HepG2 (cell line): ENCODE data around the gene GLIS1. TPM values are rescaled to one million over a fixed set of nuclear protein-coding genes. Genes with fewer than 3 reads are reported as not detected.
A peak's percentile ranks its signal among the peaks of the same experiment; 100 is the strongest.

ENCODE experiments used
- ATAC-seq: fragments of 200-7000 bp; cut with Tn5 transposase; 3 replicates; pipeline ENCODE4 v1.9.1; 2020; ENCODE audit warnings: mild to moderate bottlenecking, moderate library complexity
- BruUV-seq: library from RNA; stranded (reverse); fragments of 400-500 nt; replicated peaks from 2 replicates; lab custom pipeline; 2021; lab: Mats Ljungman, UMichigan
- CTCF ChIA-PET: fragments of 300-600 bp; formaldehyde crosslinking; extraction: SDS; loops from one replicate; lab custom pipeline; 2021; ENCODE audit warnings: low total read pairs, inconsistent platforms, low intra/inter-chr PET ratio; lab: Yijun Ruan, JAX
- POLR2A ChIA-PET: fragments of 350-600 bp; sonication (Branson Sonifier 250); formaldehyde crosslinking; loops from one replicate; lab custom pipeline; 2020; ENCODE audit warnings: antibody characterized with exemption, inconsistent platforms; lab: Yijun Ruan, JAX
- DNase-seq: peaks from one replicate; pipeline ENCODE4 v3.0.0-alpha.2; 2015; ENCODE audit warnings: low spot score
- FAIRE-seq: peaks from 3 replicates; lab custom pipeline; 2011; peaks lifted over from hg19 to GRCh38; lab: Jason Lieb, UNC
- H2AFZ ChIP-seq: one replicate; pipeline ENCODE4 v1.6.1; 2011; ENCODE audit warnings: low read length, inconsistent platforms
- H3K27ac ChIP-seq: fragments of 300-600 bp; 3 replicates; pipeline ENCODE4 v1.8.0; 2011; ENCODE audit warnings: mixed run types, mild to moderate bottlenecking, mixed read lengths, low read length, inconsistent platforms; ENCODE audit not compliant: insufficient read depth; ENCODE audit errors: extremely low read length
- H3K27me3 ChIP-seq, 2 experiments: fragments of 200-600 bp in 1 of 2; 2 replicates in 1 of 2; 3 replicates in 1 of 2; pipeline versions ENCODE4 v1.6.0 to v1.8.0; 2011; ENCODE audit warnings: low read length in 2 of 2, mild to moderate bottlenecking in 2 of 2, moderate library complexity in 2 of 2, inconsistent platforms in 1 of 2; ENCODE audit not compliant: insufficient read depth in 2 of 2, control insufficient read depth in 1 of 2
- H3K36me3 ChIP-seq, 2 experiments: fragments of 200-600 bp in 1 of 2; replicated peaks in 1 of 2; 2 replicates in 1 of 2; 3 replicates in 1 of 2; pipeline versions ENCODE4 v1.5.1 to v1.8.0; 2011; ENCODE audit warnings: low read length in 2 of 2, inconsistent platforms in 1 of 2; ENCODE audit not compliant: insufficient read depth in 2 of 2, control insufficient read depth in 1 of 2
- H3K4me1 ChIP-seq: 2 replicates; pipeline ENCODE4 v1.5.1; 2012; ENCODE audit warnings: low read length, inconsistent platforms; ENCODE audit not compliant: insufficient read depth
- H3K4me2 ChIP-seq: 2 replicates; pipeline ENCODE4 v1.6.0; 2011; ENCODE audit warnings: low read depth, low read length, inconsistent platforms
- H3K4me3 ChIP-seq, 3 experiments: fragments of 200-600 bp in 1 of 3; sonication (generic), shearing (Covaris generic) in 1 of 3; replicated peaks in 1 of 3; 2 replicates each; pipeline ENCODE4 v1.5.1; 2011 to 2016; ENCODE audit warnings: low read length in 3 of 3, inconsistent platforms in 2 of 3, low read depth in 2 of 3, mild to moderate bottlenecking in 2 of 3, control low read depth in 1 of 3, mixed read lengths in 1 of 3; ENCODE audit not compliant: insufficient read depth in 1 of 3
- H3K79me2 ChIP-seq: one replicate; pipeline ENCODE4 v1.6.1; 2011; ENCODE audit warnings: low read length, inconsistent platforms; ENCODE audit not compliant: insufficient read depth
- H3K9ac ChIP-seq: 2 replicates; pipeline ENCODE4 v1.6.0; 2011; ENCODE audit warnings: mild to moderate bottlenecking, low read depth, low read length, inconsistent platforms; ENCODE audit not compliant: insufficient read depth
- H3K9me3 ChIP-seq: 2 replicates; pipeline ENCODE4 v1.5.1; 2012; ENCODE audit warnings: mild to moderate bottlenecking, low read length
- H4K20me1 ChIP-seq: 2 replicates; pipeline ENCODE4 v1.6.0; 2011; ENCODE audit warnings: inconsistent platforms, mild to moderate bottlenecking, low read length, moderate library complexity; ENCODE audit not compliant: insufficient read depth
- DPF2 ChIP-seq: sonication (generic); formaldehyde crosslinking; IDR thresholded peaks from 2 replicates; pipeline ENCODE4 v1.4.0; 2020; ENCODE audit warnings: mild to moderate bottlenecking, low read depth, missing genetic modification reagents, borderline replicate concordance
- E2F5 ChIP-seq: sonication (generic); formaldehyde crosslinking; conservative IDR thresholded peaks from 2 replicates; pipeline ENCODE4 v1.4.0; 2020; ENCODE audit warnings: missing genetic modification reagents
- FOSL1 ChIP-seq: sonication (generic); formaldehyde crosslinking; IDR thresholded peaks from 2 replicates; pipeline ENCODE4 v1.9.0; 2021; ENCODE audit warnings: missing genetic modification reagents, borderline replicate concordance
- HDAC2 ChIP-seq: sonication (generic); formaldehyde crosslinking; IDR thresholded peaks from 2 replicates; pipeline ENCODE4 v1.4.0; 2020; ENCODE audit warnings: missing genetic modification reagents
- KLF16 ChIP-seq, 2 experiments: sonication (generic) in 1 of 2; formaldehyde crosslinking in 1 of 2; IDR thresholded peaks; 2 replicates each; pipeline versions ENCODE4 v1.6.1 to v1.8.0; 2016 to 2023; ENCODE audit warnings: missing genetic modification reagents in 2 of 2, missing compliant biosample characterization in 1 of 2
- PAWR ChIP-seq: sonication (generic); formaldehyde crosslinking; IDR thresholded peaks from 2 replicates; pipeline ENCODE4 v1.4.0; 2020; ENCODE audit warnings: missing genetic modification reagents, mild to moderate bottlenecking, borderline replicate concordance
- PCBP2 ChIP-seq: fragments of 200-400 bp; formaldehyde crosslinking; optimal IDR thresholded peaks from 2 replicates; pipeline ENCODE3; 2018; ENCODE audit warnings: low read length, low read depth; ENCODE audit not compliant: poor library complexity, severe bottlenecking
- TRIM22 ChIP-seq: fragments of 450-650 bp; IDR thresholded peaks from 2 replicates; pipeline ENCODE4 v1.6.1; 2017
- ZBED4 ChIP-seq: sonication (generic); formaldehyde crosslinking; IDR thresholded peaks from 2 replicates; pipeline ENCODE4 v1.4.0; 2020; ENCODE audit warnings: missing genetic modification reagents, borderline replicate concordance
- ZNF224 ChIP-seq: sonication (generic); formaldehyde crosslinking; IDR thresholded peaks from 2 replicates; pipeline ENCODE4 v1.5.0; 2020; ENCODE audit warnings: mild to moderate bottlenecking, missing genetic modification reagents
- ZNF333 ChIP-seq: sonication (generic); formaldehyde crosslinking; IDR thresholded peaks from 2 replicates; pipeline ENCODE4 v1.4.0; 2020; ENCODE audit warnings: mild to moderate bottlenecking, missing genetic modification reagents, borderline replicate concordance
- WGBS: methylation state at CpG from one replicate; pipeline ENCODE4 v1.1.6; 2017; ENCODE audit warnings: low lambda C conversion rate; 5-methylcytosine and 5-hydroxymethylcytosine counted together
- in situ Hi-C: cut with HindIII; loops from 2 replicates; pipeline ENCODE4 v1.10.0; 2017; ENCODE audit warnings: low pct_unique_long_range_greater_than_20kb; ENCODE audit not compliant: extremely low pct_ligation_motif_present
- intact Hi-C: fragments of 100-400 bp; cut with micrococcal nuclease; formaldehyde crosslinking; loops from one replicate; pipeline ENCODE4 v1.10.0; 2022; ENCODE audit not compliant: unreplicated experiment
- polyA plus RNA-seq, 8 experiments: library from polyadenylated mRNA; depleted of rRNA in 3 of 8; stranded (reverse) in 7 of 8; unstranded in 1 of 8; fragments of >200 nt; fragmentation: Illumina TruSeq in 4 of 8; extraction: Trizol in 4 of 8; gene quantifications; 2 replicates each; pipeline versions ENCODE4 v1.2.1 to v1.2.3, GENCODE V29; 2011 to 2016; ENCODE audit warnings: low read depth in 4 of 8, missing spikeins in 1 of 8, mixed read lengths in 1 of 8; ENCODE audit not compliant: insufficient read depth in 1 of 8
- total RNA-seq, 5 experiments: library from RNA; depleted of rRNA; stranded (reverse); fragments of >200 nt; fragmentation: Illumina TruSeq; extraction: Trizol; gene quantifications; 2 replicates each; pipeline ENCODE4 v1.2.3, GENCODE V29; 2016; ENCODE audit warnings: low read depth in 1 of 5
- TF ChIP-seq, protein P1 (sequence below): sonication (generic); formaldehyde crosslinking; IDR thresholded peaks from 2 replicates; pipeline ENCODE4 v1.5.0; 2020; ENCODE audit warnings: mild to moderate bottlenecking, missing genetic modification reagents, borderline replicate concordance

Gene GLIS1
- total and polyA plus RNA-seq, 2 of the 13 experiments (the other 11 are each of a cell fraction or from before 2014, with no cell fraction given): 0.03 TPM; not detected in 1

- TF ChIP-seq ZBED4 (CRISPR knock-in tag): no peak
Measured at GRCh38 chr1:53689223-53689622, 49.7 kb downstream of the GLIS1 start (continued).

DNA sequence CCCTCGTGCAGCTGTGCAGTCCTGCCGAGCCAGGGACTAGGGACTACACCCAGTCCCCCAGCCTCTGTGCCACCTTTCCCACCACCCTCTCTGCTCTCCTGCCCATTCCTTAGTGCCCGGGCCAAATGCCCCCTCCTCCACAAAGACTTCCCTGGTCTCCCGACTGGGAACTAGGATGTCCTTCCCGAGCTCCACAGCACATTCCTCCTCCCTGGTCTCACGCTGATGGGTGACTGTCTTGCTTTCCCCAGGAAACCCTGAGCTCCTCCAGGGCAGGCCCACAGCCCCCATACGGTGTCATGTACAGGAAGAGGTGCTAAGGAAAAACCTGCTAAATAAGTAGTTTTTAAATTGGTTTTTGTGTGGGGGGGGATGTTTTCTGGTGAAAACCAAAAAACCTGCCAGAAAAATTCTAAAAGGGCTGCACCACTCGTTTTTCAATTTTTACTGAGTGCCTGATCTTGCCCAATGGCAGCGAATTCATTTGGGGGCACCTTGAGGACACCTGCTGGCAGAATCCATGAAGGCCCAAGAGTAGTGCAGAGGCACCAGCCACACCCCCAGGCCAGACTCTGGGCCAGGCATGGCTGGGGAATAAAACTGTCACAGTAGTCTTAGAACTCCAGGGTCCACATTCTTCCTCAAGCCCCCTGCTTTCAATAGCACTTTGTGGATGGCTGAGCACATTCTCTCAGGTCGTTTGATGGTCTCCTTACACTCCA lies 50.4 kb downstream of the GLIS1 start:
- H4K20me1 ChIP-seq: peaks cover 3% of the 10 kb centered on the region; the same call in 1 of the 2 replicates
- 0 out of 3 replicates have a peak, but pooled peaks have one; percentile 11 for ATAC-seq
- no peaks in the 10 kb centered on the region for H3K36me3 ChIP-seq
- no peak for DNase-seq
- peaks cover 21 to 71% of the 10 kb centered on the region in 2 experiments for H3K27me3 ChIP-seq
- FAIRE-seq: no peak
- no peak overlapping the region for H3K4me3 ChIP-seq
- in situ Hi-C loops (loop anchor here (5.0 kb wide), 1 partner anchor 201 kb away; no protein-coding TSS in a partner anchor), intact Hi-C loops (no loop called here)
- H3K9ac ChIP-seq: no peak overlapping the region
- no peaks in the 10 kb centered on the region for H3K9me3 ChIP-seq
- H2AFZ ChIP-seq: no peak overlapping the region
- CTCF ChIA-PET: no interaction called here
- no peaks in the 10 kb centered on the region for H3K79me2 ChIP-seq
- H3K27ac ChIP-seq: no peak overlapping the region
- no TSS peak for BruUV-seq
- peaks cover 15% of the 10 kb centered on the region for H3K4me1 ChIP-seq
- no peak overlapping the region for H3K4me2 ChIP-seq
- POLR2A ChIA-PET: no interaction called here
- 29% methylated on average over 10 of the region's 10 CpGs for WGBS
- TF ChIP-seq HDAC2 (CRISPR knock-in tag): no peak
- TF ChIP-seq FOSL1 (CRISPR knock-in tag): no peak
- TF ChIP-seq E2F5 (CRISPR knock-in tag): no peak
- no peak for TF ChIP-seq ZNF224 (CRISPR knock-in tag)
- TF ChIP-seq KLF16 (CRISPR knock-in tag; IDR thresholded peaks at IDR 0.05): no peak
- no peak for TF ChIP-seq DPF2 (CRISPR knock-in tag)
- TF ChIP-seq ZNF333 (CRISPR knock-in tag): no peak
- TF ChIP-seq, protein P1, sequence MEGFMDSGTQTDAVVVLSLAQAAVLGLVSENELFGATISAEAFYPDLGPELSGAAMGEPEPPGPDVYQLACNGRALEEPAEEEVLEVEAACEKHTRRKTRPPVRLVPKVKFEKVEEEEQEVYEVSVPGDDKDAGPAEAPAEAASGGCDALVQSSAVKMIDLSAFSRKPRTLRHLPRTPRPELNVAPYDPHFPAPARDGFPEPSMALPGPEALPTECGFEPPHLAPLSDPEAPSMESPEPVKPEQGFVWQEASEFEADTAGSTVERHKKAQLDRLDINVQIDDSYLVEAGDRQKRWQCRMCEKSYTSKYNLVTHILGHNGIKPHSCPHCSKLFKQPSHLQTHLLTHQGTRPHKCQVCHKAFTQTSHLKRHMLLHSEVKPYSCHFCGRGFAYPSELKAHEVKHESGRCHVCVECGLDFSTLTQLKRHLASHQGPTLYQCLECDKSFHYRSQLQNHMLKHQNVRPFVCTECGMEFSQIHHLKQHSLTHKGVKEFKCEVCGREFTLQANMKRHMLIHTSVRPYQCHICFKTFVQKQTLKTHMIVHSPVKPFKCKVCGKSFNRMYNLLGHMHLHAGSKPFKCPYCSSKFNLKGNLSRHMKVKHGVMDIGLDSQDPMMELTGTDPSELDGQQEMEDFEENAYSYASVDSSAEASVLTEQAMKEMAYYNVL (CRISPR knock-in tag): no peak
- no peak for TF ChIP-seq PCBP2
- TF ChIP-seq PAWR (CRISPR knock-in tag): no peak
- TF ChIP-seq TRIM22: no peak
